NCI-H187 treated with DMSO at 0.1 percent for 48 hours (cell line): ENCODE measurements around the gene GNB5.
"Not testable (repeated sequence)": the region's sequence is repeated elsewhere in the genome, so short reads cannot be mapped to it uniquely, and the experiment has no call there.

ENCODE experiments used
- DNase-seq: peaks from one replicate; lab custom pipeline; 2025; lab: John Stamatoyannopoulos, UW

The GNB5 gene

GRCh38 chr15:52207191-52207590 is 16.0 kb upstream of the GNB5 start:
- DNase-seq: no peak

GRCh38 chr15:52206446-52206845 is 15.3 kb upstream of the GNB5 start:
- no peak for DNase-seq

- DNase-seq: no peak
Observed at GRCh38 chr15:52204657-52205056, 13.5 kb upstream of the GNB5 start.

GRCh38 chr15:52200831-52201365 is 9.7 kb upstream of the GNB5 start:
- no peak for DNase-seq

DNA sequence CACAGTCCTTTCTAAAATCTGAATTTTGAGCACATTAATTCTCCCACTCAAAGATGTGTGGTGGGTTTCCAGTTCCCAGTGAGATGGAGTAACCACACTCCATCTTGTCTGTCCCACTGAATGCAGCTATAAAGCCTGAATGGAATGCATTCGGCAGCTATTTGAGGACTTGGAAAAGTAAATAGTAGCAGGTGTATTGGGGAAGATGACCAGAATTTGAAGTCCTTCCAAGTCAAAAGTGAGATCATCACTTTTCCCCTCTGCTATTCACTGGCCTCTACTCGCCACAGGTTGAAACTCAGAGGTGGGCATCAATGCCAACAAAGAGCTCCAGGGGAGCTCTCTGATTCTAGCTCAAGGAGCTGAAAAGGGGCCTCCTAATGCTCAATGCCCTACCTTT is 8.1 kb upstream of the GNB5 start:
- no peak for DNase-seq

DNA sequence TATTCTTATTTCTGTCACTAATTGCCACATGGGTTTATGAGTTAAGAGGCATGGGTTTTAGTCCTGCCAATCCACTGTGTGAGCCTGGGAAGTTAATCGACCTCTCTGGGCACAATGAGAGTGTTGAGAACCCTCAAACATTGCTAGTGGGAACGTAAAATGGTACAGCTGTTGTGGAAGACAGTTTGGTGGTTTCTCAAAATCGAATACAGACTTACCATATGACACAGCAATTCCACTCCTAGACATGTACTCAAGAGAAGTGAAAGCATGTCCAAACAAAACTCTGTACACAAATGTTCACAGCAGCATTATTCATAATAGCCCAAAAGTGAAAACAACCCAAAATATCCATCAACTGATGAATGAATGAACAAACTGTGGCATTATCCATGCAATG is 5.7 kb upstream of the GNB5 start:
- no peak for DNase-seq

GRCh38 chr15:52193791-52194190 is 2.6 kb upstream of the GNB5 start:
- no peak for DNase-seq

DNA sequence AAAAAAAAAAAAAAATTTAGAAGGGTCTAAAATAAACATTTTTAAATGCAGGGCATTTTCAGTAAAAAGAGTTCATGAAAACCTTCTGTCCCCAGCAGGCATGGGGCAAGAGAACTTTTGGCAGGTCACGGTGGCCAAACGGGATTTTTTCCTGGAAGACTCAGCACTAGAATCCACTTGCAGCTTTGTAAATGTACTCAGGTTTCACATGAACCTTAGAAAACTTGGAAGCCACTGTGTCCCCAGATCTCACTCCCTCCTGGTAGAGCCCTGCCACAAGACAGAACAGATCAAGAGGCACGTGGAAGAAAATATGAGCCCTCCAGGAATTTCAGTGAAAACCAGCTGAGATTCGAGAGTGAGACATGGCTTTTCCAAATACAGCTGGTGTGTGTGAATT is 2.1 kb upstream of the GNB5 start:
- DNase-seq: no peak

- DNase-seq: no peak
Observed at GRCh38 chr15:52186651-52187486, 4.3 kb downstream of the GNB5 start.

- no peak for DNase-seq
Observed at GRCh38 chr15:52185151-52185561, 6.0 kb downstream of the GNB5 start.

DNA sequence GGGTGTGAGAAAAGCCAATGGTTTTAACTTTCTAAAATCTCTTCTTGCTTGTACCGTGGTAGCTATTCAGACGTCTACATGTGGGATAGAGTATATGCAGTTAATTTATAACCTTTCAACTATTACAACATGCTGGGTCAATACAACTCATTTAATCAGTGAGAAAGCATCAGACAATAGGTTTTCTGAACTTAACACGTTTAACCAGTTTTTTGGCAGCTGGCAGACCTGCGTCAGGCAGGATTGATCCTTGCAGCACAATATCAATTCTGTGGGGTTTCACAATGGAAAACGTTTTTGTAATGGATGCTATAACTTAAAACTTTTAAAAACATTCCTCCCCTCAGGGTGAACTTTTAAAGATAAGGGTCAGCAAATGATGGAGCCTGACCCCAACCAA is 6.5 kb downstream of the GNB5 start:
- no peak for DNase-seq

GRCh38 chr15:52183562-52184173 is 7.5 kb downstream of the GNB5 start:
- no peak for DNase-seq

- no peak for DNase-seq
Observed at GRCh38 chr15:52181938-52182780, 9.0 kb downstream of the GNB5 start.

GRCh38 chr15:52180851-52181450 is 10.2 kb downstream of the GNB5 start:
- DNase-seq: no peak

GRCh38 chr15:52180196-52180835 is 10.9 kb downstream of the GNB5 start:
- DNase-seq: no peak

DNA sequence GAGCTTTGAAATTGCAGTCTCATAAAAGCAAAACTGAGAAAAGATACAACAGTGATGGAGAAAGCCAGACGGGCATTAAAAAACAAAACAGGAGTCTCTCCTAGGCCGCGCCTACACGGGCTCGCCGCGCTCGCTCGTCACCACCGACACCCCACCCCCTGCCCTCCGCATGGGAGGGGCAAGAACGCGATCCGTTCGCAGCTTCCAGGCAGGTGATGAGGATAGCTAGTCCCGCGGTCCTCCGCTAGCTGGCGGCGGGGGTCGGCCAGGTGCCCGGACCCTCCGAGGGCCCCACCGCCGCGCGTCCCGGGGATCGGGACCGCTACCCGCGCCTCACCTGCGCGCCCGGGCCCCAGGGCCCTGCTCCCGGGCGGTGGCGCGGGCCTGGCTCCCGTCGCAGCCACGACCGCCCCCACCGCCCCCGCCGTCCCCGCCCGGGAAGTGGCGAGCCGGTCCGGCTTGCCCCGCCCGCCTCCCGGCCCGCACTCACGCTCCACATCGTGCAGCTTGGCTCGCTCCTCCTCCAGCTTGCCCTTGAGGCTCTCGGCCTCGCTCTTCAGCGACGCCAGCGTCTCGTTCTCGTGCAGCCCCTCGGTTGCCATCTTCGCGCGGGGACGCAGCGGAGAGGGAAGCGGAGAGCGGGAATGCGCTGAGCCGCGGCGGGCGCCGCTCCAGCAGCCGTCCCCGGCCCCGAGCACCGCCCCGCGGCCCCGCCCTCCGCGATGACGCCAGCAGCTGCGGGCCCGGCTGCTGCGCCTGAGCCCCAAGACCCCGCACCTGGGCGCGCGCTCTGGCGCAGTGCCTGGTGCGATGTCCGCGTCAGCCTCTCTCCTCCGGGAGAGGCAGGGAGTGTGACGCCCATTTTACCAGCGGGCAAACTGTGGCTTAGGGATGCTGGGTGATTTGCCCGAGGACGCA is 11.7 kb downstream of the GNB5 start:
- peak; percentile 8 for DNase-seq

DNA sequence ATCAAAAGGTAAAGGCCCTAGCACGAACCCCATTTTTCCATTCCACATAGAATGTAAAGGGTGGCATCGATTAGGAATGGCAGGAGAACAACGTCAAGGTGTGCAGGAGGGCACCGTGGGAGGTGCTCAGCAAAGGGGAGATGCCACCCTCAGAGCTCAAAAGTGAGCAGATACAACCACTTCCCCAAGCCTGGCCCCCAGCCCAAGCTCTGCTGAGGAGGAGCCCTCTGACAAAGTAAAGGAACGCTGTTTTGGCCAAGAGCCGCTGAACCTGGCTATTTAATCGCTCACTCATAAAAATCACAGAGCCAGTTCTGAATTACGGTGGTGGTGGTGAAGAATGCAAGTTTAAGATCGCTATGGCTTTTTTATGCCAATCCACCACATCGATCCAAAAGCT is 12.4 kb downstream of the GNB5 start:
- no peak for DNase-seq

GRCh38 chr15:52172869-52173268 is 18.3 kb downstream of the GNB5 start:
- no peak for DNase-seq

DNA sequence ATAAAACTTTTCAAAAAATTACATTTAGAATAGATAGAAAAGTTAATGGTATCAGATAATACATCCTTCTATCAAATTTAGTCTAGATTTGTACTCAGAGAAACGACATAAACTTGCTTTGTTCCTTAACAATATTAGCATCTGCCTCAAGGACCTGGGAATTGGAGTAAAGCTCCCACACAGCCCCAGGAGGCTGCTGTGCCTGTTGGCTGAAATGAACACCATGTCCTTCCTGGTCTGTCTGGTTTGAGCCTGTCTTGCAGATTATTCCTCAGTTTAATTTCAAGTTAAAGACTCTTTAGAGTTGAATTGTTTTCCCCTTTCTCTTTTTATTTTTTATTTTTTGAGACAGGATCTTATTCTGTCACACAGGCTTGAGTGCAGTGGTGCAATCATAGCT is 19.4 kb downstream of the GNB5 start:
- DNase-seq: no peak

GRCh38 chr15:52171386-52171785 is 19.8 kb downstream of the GNB5 start:
- no peak for DNase-seq

DNA sequence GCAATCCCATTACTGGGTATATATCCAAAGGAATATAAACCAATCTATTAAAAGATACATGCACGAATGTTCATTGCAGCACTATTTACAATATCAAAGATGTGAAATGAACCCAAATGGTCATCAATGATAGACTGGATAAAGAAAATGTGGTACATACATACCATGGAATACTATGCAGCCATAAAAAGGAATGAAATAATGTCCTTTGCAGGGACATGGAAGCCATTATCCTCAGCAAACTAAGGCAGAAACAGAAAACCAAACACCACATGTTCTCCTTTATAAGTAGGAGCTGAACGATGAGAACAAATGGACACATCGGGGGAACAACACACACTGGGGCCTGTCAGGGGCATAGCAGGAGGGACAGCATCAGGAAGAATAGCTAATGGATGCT is 21.0 kb downstream of the GNB5 start:
- DNase-seq: not testable (repeated sequence)
